Activated effector memory CD4-positive, alpha-beta T cell treated with anti-CD3 and anti-CD28 coated beads, Interleukin-2, amount 50 U/mL, for 16 hours (primary cell): ENCODE data around the gene CARF.

Experiments
- DNase-seq: peaks from one replicate; pipeline ENCODE4 v3.0.0-alpha.2; 2020

CARF gene

DNA sequence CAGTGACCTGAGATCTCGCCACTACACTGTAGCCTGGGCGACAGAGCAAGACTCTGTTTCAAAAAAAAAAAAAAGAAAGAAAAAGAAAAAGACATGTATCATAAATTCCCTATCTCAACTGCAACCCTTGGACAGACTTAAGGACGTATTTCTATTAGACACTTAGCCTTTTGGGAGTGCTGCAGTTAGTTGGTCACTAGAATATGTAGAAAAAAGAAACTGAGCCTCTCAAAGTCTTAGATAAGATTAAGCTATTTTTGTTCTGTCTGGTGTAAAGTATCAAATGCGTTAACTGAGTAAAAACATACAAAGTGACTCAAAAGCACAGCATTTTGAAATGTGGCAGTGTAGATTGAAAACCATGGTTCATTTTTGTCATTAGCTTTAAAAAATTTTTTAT, 109.9 kb downstream of the CARF start:
- no peak for DNase-seq

DNA sequence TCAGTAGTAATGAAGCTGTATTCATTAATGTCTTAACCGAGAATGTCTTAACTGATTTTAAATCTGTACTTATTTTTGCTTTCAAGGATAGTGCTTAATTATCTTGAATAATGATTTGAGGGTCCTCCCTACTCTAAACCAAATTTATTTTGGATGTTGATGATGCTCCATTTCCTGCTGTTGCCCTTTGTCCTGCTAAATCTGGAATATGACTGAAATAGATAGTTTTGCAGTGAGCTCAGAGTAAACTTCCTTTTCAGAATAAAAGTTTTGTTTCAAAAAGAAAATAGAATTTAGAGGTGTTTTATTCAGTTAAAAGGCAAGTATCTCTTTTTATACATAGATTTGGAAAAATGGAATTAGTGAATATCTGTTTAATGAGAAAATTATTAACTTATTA, 110.7 kb downstream of the CARF start:
- no peak for DNase-seq

DNA sequence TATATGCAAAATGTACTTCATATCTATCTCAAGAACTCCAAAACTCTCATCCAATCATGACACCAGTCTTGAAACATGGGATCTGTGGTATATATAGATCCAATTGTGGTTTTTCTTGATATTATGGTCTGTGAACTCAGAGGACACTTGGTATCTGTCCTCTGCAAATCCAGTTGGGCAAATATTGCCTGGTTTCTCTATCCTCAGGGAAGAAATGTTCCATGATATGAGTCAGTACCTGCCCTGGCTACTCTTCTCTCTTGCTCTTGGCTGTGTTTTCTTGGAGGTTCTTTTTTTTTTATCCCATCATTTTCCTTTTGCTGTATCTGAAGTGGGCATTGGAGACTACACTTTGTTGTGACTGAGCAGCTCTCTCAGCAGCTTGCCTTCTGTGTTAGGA, 113.5 kb downstream of the CARF start:
- DNase-seq: no peak

DNA sequence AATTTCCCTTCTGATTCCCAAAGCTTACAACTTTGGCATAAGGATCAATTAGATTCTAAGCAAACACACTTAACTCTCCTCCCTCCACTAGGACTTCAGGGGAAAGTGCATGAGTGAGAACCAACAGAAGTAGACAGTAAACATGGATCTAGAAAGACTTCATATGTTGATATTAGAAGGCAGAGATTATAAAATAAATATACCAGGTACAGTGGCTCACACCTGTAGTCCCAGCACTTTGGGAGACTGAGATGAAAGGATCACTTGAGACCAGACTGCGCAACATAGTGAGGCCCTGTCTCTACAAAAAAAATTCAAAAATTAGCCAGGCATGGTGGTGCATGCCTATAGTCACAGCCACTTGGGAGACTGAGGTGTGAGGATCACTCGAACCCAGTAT, 118.5 kb downstream of the CARF start:
- DNase-seq: no peak

DNA sequence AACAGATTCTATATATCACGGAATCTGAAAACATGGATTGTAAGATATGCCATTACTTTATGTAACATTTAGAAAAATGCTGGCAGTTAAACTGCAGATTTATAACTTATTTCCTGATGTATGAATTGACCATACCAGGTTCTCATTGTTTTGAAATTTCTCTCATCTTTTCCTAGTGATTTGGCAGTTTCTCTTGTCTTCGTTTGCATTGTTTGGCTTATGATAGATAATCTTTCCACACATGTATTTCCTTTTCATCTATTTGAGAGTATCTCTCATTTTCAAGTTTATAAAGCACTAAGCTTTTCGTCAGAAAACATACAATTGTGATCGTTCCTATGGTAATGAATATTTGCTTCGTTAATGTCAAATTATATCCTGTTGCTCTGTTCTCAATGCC, 118.9 kb downstream of the CARF start:
- no peak for DNase-seq

DNA sequence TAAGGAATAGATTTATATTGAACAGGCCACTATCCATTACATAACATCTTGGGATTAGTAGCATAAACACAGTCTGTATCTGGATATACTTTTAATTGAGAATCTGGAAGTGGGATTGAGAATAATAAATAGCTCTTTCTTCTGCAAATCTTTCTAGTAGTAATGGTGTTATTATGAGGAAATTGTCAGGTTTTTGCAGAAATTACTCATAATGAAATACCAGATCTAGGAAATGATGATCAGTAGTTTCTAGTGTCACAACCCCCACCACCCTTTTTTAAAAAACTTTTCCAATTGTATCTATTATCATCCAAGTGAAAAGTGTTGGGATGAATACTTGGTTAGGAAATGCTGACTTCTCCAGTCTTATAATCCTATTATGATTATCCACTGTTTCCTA, 121.3 kb downstream of the CARF start:
- DNase-seq: no peak

DNA sequence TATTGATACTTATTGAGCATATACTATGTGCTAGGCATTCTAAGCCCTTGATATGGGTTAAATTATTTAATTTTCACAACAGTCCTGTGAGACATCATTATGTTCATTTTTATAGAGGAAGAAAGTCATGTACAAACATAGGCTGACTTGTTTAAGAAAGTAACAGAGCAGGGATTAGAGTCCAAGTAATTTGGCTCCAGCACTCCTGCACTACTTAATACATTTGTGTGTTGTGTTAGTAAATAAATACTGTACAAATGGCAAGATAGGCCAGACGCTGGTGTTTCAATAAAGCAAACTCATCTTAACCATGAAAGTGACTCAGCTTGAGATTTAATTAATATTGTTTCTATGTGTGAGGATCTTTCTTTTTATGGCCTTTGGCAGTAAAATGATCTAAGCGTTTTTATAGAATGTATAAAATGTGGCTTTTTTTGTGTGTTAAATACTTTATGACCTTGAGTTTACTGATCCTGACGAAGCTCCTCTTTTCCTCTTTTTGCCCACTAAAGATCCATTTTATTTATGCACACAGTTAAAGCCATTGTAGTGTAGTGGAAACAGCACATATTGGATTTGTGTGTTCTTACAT, 123.9 kb downstream of the CARF start:
- no peak for DNase-seq
